Measurements from ENCODE around the gene DPP4.
"Not testable (repeated sequence)": the region's sequence is repeated elsewhere in the genome, so short reads cannot be mapped to it uniquely, and the experiment has no call there.

The DPP4 gene

GRCh38 chr2:161954103-161954502 lies 119.9 kb downstream of the DPP4 start:
- DNase-seq (ENCODE audit: low read depth): no peak

GRCh38 chr2:161953367-161953766 lies 120.6 kb downstream of the DPP4 start:
- DNase-seq (ENCODE audit: low read depth): not testable (repeated sequence)

- DNase-seq (ENCODE audit: low read depth): no peak
Measured at GRCh38 chr2:161952783-161953191, 121.2 kb downstream of the DPP4 start.

DNA sequence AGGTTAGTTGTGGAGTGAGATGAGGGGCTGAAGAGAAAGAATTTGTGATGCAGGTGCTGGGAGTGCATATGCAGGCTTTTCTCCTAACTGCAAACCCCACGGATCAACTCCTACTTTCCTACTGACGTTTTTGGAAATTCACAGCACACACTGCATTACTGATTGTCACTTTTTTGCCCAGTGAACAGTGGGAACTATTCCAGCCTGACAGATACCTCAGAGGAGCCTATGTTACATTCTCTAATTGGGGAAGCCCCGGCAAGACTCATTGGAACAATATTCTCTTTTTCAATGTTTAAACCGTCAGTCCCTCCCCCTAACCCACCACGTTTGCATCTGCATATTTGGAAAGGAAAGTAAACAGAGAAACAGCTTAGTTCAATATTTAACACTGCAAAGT lies 126.2 kb downstream of the DPP4 start:
- DNase-seq (ENCODE audit: low read depth): no peak

- no peak for DNase-seq (ENCODE audit: low read depth)
Measured at GRCh38 chr2:161947406-161947805, 126.6 kb downstream of the DPP4 start.

- DNase-seq (ENCODE audit: low read depth): no peak
Measured at GRCh38 chr2:161946489-161947107, 127.4 kb downstream of the DPP4 start.

GRCh38 chr2:161943011-161943410 lies 131.0 kb downstream of the DPP4 start:
- DNase-seq (ENCODE audit: low read depth): no peak

Data from activated T-helper 9 cell treated with anti-CD3 and anti-CD28 coated beads, Interleukin-2, amount 50 U/mL, for 16 hours (primary cell).